Caco-2 (cell line): Measurements from ENCODE around the gene POFUT1. TPM values are rescaled to one million over a fixed set of nuclear protein-coding genes. Genes with fewer than 3 reads are reported as not detected.

Experiments used
- BruUV-seq: library from RNA; stranded (reverse); fragments of 400-500 nt; replicated peaks from 2 replicates; lab custom pipeline; 2021; lab: Mats Ljungman, UMichigan
- CTCF ChIA-PET: fragments of 300-600 bp; sonication (Branson Sonifier 250); formaldehyde crosslinking; loops from one replicate; lab custom pipeline; 2022; ENCODE audit warnings: antibody characterized with exemption; lab: Charles Lee
- POLR2A ChIA-PET: fragments of 300-600 bp; sonication (Branson Sonifier 250); formaldehyde crosslinking; loops from one replicate; lab custom pipeline; 2022; ENCODE audit warnings: antibody characterized with exemption; lab: Charles Lee
- DNase-seq, 2 experiments: peaks; one replicate each; pipeline versions ENCODE4 v3.0.0 to v3.0.0-alpha.2; 2020 to 2022
- H3K27me3 ChIP-seq: replicated peaks from 2 replicates; pipeline ENCODE4 v1.6.0; 2011; ENCODE audit warnings: low read length; ENCODE audit not compliant: control insufficient read depth, insufficient read depth
- H3K36me3 ChIP-seq: 2 replicates; pipeline ENCODE4 v1.5.1; 2011; ENCODE audit warnings: low read length; ENCODE audit not compliant: control insufficient read depth, insufficient read depth
- H3K4me1 ChIP-seq: fragments of 250-450 bp; sonication (Bioruptor Pico); 2 replicates; pipeline ENCODE4 v1.5.1; 2020; ENCODE audit warnings: mild to moderate bottlenecking
- H3K4me3 ChIP-seq: 2 replicates; pipeline ENCODE4 v1.5.1; 2011; ENCODE audit warnings: low read depth, mild to moderate bottlenecking, control low read depth, low read length
- H3K9me3 ChIP-seq: fragments of 250-450 bp; sonication (Bioruptor Pico); 2 replicates; pipeline ENCODE4 v1.5.1; 2020; ENCODE audit warnings: mild to moderate bottlenecking, moderate library complexity
- H3K27ac Mint-ChIP-seq: one replicate; pipeline ENCODE4 v1.8.0; 2022; ENCODE audit warnings: mixed read lengths; ENCODE audit not compliant: unreplicated experiment
- H3K27me3 Mint-ChIP-seq: one replicate; pipeline ENCODE4 v1.8.0; 2022; ENCODE audit warnings: mixed read lengths; ENCODE audit not compliant: insufficient read depth, unreplicated experiment
- H3K36me3 Mint-ChIP-seq: one replicate; pipeline ENCODE4 v1.8.0; 2022; ENCODE audit warnings: mild to moderate bottlenecking, mixed read lengths; ENCODE audit not compliant: insufficient read depth, unreplicated experiment
- H3K4me1 Mint-ChIP-seq: one replicate; pipeline ENCODE4 v1.8.0; 2022; ENCODE audit warnings: low read depth, mixed read lengths; ENCODE audit not compliant: unreplicated experiment
- H3K4me3 Mint-ChIP-seq: one replicate; pipeline ENCODE4 v1.8.0; 2022; ENCODE audit warnings: mild to moderate bottlenecking, moderate library complexity, mixed read lengths; ENCODE audit not compliant: unreplicated experiment
- H3K9me3 Mint-ChIP-seq: one replicate; pipeline ENCODE4 v1.8.0; 2022; ENCODE audit warnings: mixed read lengths; ENCODE audit not compliant: unreplicated experiment
- CTCF ChIP-seq, 2 experiments: fragments of 200-600 bp in 1 of 2; IDR thresholded peaks; 1 replicate in 1 of 2; 2 replicates in 1 of 2; pipeline versions ENCODE4 v1.5.1 to v1.8.0; 2011 to 2022; ENCODE audit warnings: antibody characterized with exemption in 1 of 2, control low read depth in 1 of 2, inconsistent platforms in 1 of 2, low read depth in 1 of 2, low read length in 1 of 2, mild to moderate bottlenecking in 1 of 2, moderate library complexity in 1 of 2; ENCODE audit not compliant: insufficient read depth in 1 of 2, severe bottlenecking in 1 of 2, unreplicated experiment in 1 of 2
- intact Hi-C: fragments of 100-400 bp; cut with micrococcal nuclease; formaldehyde crosslinking; loops from one replicate; pipeline ENCODE4 v1.10.0; 2022; ENCODE audit not compliant: unreplicated experiment
- total RNA-seq: library from RNA; stranded (reverse); gene quantifications from 2 replicates; pipeline ENCODE4 v1.2.3, GENCODE V29; 2022

POFUT1 gene
- total RNA-seq, 1 experiment from 2014 or later, result 158 TPM

DNA sequence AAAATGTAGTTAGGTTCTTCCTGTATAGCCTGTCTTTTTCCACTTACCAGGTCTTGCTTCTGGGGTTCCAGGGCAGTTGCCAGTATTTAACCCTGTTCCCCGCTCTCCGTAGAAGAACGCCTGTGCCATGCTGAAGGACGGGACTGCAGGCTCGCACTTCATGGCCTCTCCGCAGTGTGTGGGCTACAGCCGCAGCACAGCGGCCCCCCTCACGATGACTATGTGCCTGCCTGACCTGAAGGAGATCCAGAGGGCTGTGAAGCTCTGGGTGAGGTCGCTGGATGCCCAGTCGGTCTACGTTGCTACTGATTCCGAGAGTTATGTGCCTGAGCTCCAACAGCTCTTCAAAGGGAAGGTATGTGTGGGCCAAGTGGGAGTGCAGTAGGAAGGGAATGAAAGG lies 23.0 kb downstream of the POFUT1 start:
- Histone ChIP-seq H3K4me1 (peaks cover 47% of the 10 kb centered on the region), H3K4me3 (no peak overlapping the region), H3K9me3 (no peaks in the 10 kb centered on the region), H3K27me3 (no peaks in the 10 kb centered on the region), H3K36me3 (peaks cover 25% of the 10 kb centered on the region)
- intact Hi-C loops, result no loop called here
- DNase-seq, result no peak
- peak overlapping the region; percentile 90 for H3K27ac Mint-ChIP-seq
- H3K9me3 Mint-ChIP-seq, result no peaks in the 10 kb centered on the region
- no peaks in the 10 kb centered on the region for H3K27me3 Mint-ChIP-seq
- no TSS peak for BruUV-seq
- no peak for TF ChIP-seq CTCF (IDR thresholded peaks at IDR 0.05; ENCODE audit: insufficient read depth in 1 of 2, low read depth in 1 of 2, low read length in 1 of 2, severe bottlenecking in 1 of 2, unreplicated experiment in 1 of 2)
- CTCF ChIA-PET, result no interaction called here
- peaks cover 99% of the 10 kb centered on the region for H3K36me3 Mint-ChIP-seq
- H3K4me1 Mint-ChIP-seq, result peaks cover 69% of the 10 kb centered on the region
- no peak overlapping the region for H3K4me3 Mint-ChIP-seq
- POLR2A ChIA-PET, result no interaction called here

DNA sequence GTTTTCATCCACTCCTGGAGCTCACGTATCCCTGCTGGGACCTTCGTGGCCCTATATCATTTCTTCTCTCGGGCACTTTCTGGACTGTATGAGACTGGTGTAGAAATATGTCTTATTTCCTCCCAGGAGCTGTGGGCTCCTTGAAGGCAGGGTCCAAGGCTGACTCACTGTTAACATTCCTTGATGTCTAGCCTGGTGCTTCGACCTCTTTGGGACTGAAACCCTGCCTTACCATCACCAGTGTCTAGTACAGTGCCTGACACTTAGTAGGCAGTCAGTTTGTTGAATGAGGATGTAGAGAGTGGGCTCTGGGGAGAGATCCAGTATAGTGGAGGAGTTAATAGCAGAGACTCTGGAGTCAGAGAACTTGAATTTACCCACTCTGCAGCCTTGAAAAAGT lies 23.6 kb downstream of the POFUT1 start:
- peaks cover 66% of the 10 kb centered on the region for H3K4me1 Mint-ChIP-seq
- BruUV-seq, result no TSS peak
- no peak for TF ChIP-seq CTCF (IDR thresholded peaks at IDR 0.05; ENCODE audit: insufficient read depth in 1 of 2, low read depth in 1 of 2, low read length in 1 of 2, severe bottlenecking in 1 of 2, unreplicated experiment in 1 of 2)
- POLR2A ChIA-PET, result interaction anchor here (0.5 kb wide), 1 partner anchor 59 kb away, joined by 3 read pairs; no protein-coding TSS in a partner anchor
- no peaks in the 10 kb centered on the region for H3K27me3 ChIP-seq
- no peak for DNase-seq
- peak overlapping the region; percentile 90 for H3K27ac Mint-ChIP-seq
- peaks cover 47% of the 10 kb centered on the region for H3K4me1 ChIP-seq
- no peak overlapping the region for H3K4me3 ChIP-seq
- peaks cover 99% of the 10 kb centered on the region for H3K36me3 Mint-ChIP-seq
- no peaks in the 10 kb centered on the region for H3K9me3 Mint-ChIP-seq
- H3K27me3 Mint-ChIP-seq, result no peaks in the 10 kb centered on the region
- no peaks in the 10 kb centered on the region for H3K9me3 ChIP-seq
- no peak overlapping the region for H3K4me3 Mint-ChIP-seq
- CTCF ChIA-PET, result no interaction called here
- intact Hi-C loops, result no loop called here
- H3K36me3 ChIP-seq, result peaks cover 25% of the 10 kb centered on the region

- H3K4me1 Mint-ChIP-seq, result peaks cover 60% of the 10 kb centered on the region
- H3K4me1 ChIP-seq, result peaks cover 42% of the 10 kb centered on the region
- no peak for DNase-seq
- no peaks in the 10 kb centered on the region for H3K27me3 Mint-ChIP-seq
- no TSS peak for BruUV-seq
- ChIA-PET CTCF (interaction anchor here (0.5 kb wide), 1 partner anchor 214 kb away, joined by 3 read pairs; no protein-coding TSS in a partner anchor), POLR2A (interaction anchor here (0.5 kb wide), 1 partner anchor 139 kb away, joined by 6 read pairs; no protein-coding TSS in a partner anchor)
- no peak for TF ChIP-seq CTCF (IDR thresholded peaks at IDR 0.05; ENCODE audit: insufficient read depth in 1 of 2, low read depth in 1 of 2, low read length in 1 of 2, severe bottlenecking in 1 of 2, unreplicated experiment in 1 of 2)
- intact Hi-C loops, result no loop called here
- no peak overlapping the region for H3K27ac Mint-ChIP-seq
- H3K4me3 ChIP-seq, result no peak overlapping the region
- no peaks in the 10 kb centered on the region for H3K9me3 Mint-ChIP-seq
- no peak overlapping the region for H3K4me3 Mint-ChIP-seq
- H3K36me3 Mint-ChIP-seq, result peaks cover 98% of the 10 kb centered on the region
- H3K9me3 ChIP-seq, result no peaks in the 10 kb centered on the region
- no peaks in the 10 kb centered on the region for H3K27me3 ChIP-seq
- peaks cover 26% of the 10 kb centered on the region for H3K36me3 ChIP-seq
Observed at GRCh38 chr20:32231847-32232246, 24.2 kb downstream of the POFUT1 start.
